NCI-H1694 (cell line): Measurements from ENCODE around the gene PPFIA3.
"Not testable (repeated sequence)": the region's sequence is repeated elsewhere in the genome, so short reads cannot be mapped to it uniquely, and the experiment has no call there.

ENCODE experiments used
- DNase-seq: peaks from one replicate; lab custom pipeline; 2025; lab: John Stamatoyannopoulos, UW

Gene PPFIA3

GRCh38 chr19:49119411-49120324, at the start of gene PPFIA3:
PPFIA3 (plus strand) TSS chr19:49119544; CDS start chr19:49127874, 8,330 bp downstream.
- DNase-seq = no peak

- no peak for DNase-seq
These were observed 48.9 kb upstream of the PPFIA3 start for GRCh38 chr19:49070416-49070815.

GRCh38 chr19:49071860-49072547, 47.3 kb upstream of the PPFIA3 start:
- no peak for DNase-seq

- DNase-seq = peak; percentile 59
These were observed 45.6 kb upstream of the PPFIA3 start for GRCh38 chr19:49073514-49074378.

GRCh38 chr19:49074869-49075268, 44.5 kb upstream of the PPFIA3 start:
- not testable (repeated sequence) for DNase-seq

GRCh38 chr19:49080392-49080791, 39.0 kb upstream of the PPFIA3 start:
- no peak for DNase-seq

- no peak for DNase-seq
These were observed 38.1 kb upstream of the PPFIA3 start for GRCh38 chr19:49081273-49081672.

GRCh38 chr19:49084206-49085019, 34.9 kb upstream of the PPFIA3 start:
- DNase-seq = no peak

GRCh38 chr19:49085020-49085867, 34.1 kb upstream of the PPFIA3 start, which contains the start of gene SNRNP70:
SNRNP70 (plus strand) TSS chr19:49085451; CDS start chr19:49086415, 964 bp downstream.
- DNase-seq = peak; percentile 99

GRCh38 chr19:49085868-49086232, 33.5 kb upstream of the PPFIA3 start:
- DNase-seq = no peak

GRCh38 chr19:49086296-49086695, 33.0 kb upstream of the PPFIA3 start:
- no peak for DNase-seq

- no peak for DNase-seq
These were observed 27.8 kb upstream of the PPFIA3 start for GRCh38 chr19:49091391-49092038.

GRCh38 chr19:49092686-49093085, 26.7 kb upstream of the PPFIA3 start:
- DNase-seq = no peak

- DNase-seq = no peak
These were observed 24.6 kb upstream of the PPFIA3 start for GRCh38 chr19:49094505-49095482.

GRCh38 chr19:49097453-49098288, 21.7 kb upstream of the PPFIA3 start:
- peak; percentile 61 for DNase-seq

- no peak for DNase-seq
These were observed 20.5 kb upstream of the PPFIA3 start for GRCh38 chr19:49098795-49099194.

GRCh38 chr19:49101160-49101559, 18.2 kb upstream of the PPFIA3 start:
- DNase-seq = no peak

GRCh38 chr19:49102303-49102702, 17.0 kb upstream of the PPFIA3 start:
- no peak for DNase-seq
